Smooth muscle cell of the brain vasculature (primary cell): ENCODE data around the gene OR13A1.
"Not testable (repeated sequence)": the region's sequence is repeated elsewhere in the genome, so short reads cannot be mapped to it uniquely, and the experiment has no call there.

ENCODE experiments used
- DNase-seq: peaks from one replicate; pipeline ENCODE4 v3.0.0-alpha.2; 2012; ENCODE audit warnings: low read depth, low spot score

The OR13A1 gene, protein sequence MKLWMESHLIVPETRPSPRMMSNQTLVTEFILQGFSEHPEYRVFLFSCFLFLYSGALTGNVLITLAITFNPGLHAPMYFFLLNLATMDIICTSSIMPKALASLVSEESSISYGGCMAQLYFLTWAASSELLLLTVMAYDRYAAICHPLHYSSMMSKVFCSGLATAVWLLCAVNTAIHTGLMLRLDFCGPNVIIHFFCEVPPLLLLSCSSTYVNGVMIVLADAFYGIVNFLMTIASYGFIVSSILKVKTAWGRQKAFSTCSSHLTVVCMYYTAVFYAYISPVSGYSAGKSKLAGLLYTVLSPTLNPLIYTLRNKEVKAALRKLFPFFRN

DNA sequence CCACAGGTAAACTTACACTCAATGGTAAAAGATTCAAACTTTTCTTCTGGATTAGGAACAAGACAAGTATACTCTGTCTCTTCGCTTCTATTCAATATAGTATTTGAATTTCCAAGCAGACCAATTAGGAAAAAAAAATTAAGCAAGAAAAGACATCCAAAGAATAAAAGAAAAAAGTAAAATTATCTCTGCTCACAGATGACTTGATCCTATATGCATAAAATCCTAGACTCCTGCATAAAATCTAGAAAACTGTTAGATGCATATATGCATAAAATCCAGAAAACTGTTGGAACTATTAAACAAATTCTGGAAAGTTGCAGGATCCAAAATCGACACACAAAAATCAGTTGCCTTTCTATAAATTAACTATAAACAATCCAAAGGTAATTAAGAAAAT is at the start of gene OR13A1:
TSS of gene OR13A1 (minus strand) at position 101 of the 400 bp plus-strand sequence. CDS start 11,186 bp downstream, outside the sequence.
- DNase-seq = no peak

GRCh38 chr10:45361983-45362799 is 46.8 kb upstream of the OR13A1 start:
- not testable (repeated sequence) for DNase-seq

GRCh38 chr10:45358961-45359360 is 43.6 kb upstream of the OR13A1 start:
- not testable (repeated sequence) for DNase-seq

DNA sequence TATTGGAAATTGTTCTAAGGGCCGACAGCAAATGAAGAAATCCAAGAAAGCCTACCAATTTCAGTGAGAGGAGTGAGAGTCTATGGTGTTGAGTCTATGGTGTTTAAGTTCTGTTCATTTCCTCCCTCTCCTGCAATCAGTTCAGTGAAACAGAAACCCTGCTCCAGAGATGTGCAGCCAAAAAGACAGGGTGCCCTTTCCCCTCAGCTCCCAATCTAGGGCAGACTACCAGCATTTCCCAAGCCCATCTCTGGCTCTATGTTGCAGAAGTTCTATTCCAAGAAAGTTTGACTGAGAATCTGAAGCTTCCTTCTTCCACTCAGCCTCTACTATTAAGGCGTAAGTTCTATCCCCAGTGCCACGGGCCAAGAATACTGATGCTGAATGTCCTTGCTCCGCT is 40.1 kb upstream of the OR13A1 start:
- no peak for DNase-seq

- no peak for DNase-seq
Measured at GRCh38 chr10:45354261-45354660, 38.9 kb upstream of the OR13A1 start.

DNA sequence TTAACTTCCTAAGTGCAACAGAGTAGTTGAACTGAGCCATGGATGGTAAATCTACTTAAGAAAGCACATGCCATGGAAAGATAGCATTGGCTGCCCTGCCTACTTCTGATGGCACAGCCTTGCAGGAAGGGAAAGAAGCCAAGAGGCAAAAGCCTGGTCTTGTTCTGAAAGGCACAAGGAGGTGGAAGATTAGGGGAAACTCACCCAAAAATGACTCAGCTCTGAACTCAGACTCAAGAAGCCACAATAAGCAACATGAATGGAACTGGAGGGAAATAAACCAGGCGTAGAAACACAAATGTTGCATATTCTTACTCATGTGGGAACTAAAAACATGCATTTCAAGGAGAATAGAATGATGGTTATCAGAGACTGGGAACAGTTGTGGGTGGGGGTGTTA is 37.8 kb upstream of the OR13A1 start:
- DNase-seq = no peak

DNA sequence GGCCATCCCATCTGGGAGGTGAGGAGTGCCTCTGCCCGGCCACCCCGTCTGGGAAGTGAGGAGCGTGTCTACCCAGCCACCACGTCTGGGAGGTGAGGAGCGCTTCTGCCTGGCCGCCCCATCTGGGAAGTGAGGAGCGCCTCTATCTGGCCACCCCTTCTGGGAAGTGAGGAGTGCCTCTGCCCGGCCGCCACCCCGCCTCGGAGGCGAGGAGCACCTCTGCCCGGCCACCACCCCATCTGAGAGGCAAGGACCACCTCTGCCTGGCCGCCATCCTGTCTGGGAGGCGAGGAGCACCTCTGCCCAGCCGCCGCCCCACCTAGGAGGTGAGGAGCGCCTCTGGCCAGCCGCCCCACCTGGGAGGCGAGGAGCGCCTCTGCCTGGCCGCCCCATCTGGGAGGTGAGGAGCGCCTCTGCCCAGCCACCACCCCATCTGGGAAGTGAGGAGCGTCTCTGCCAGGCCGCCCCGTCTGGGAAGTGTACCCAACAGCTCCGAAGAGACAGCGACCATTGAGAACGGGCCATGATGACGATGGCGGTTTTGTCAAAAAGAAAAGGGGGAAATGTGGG is 32.9 kb upstream of the OR13A1 start:
- not testable (repeated sequence) for DNase-seq

DNA sequence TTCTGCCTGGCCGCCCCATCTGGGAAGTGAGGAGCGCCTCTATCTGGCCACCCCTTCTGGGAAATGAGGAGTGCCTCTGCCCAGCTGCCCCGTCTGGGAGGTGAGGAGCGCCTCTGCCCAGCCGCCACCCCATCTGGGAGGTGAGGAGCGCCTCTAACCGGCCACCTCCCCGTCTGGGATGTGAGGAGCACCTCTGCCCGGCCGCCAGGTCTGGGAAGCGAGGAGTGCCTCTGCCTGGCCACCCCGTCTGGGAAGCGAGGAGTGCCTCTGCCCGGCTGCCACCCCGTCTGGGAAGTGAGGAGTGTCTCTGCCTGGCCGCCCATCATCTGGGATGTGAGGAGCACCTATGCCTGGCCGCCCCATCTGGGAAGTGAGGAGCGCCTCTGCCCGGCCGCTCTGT is 32.1 kb upstream of the OR13A1 start:
- DNase-seq = not testable (repeated sequence)

DNA sequence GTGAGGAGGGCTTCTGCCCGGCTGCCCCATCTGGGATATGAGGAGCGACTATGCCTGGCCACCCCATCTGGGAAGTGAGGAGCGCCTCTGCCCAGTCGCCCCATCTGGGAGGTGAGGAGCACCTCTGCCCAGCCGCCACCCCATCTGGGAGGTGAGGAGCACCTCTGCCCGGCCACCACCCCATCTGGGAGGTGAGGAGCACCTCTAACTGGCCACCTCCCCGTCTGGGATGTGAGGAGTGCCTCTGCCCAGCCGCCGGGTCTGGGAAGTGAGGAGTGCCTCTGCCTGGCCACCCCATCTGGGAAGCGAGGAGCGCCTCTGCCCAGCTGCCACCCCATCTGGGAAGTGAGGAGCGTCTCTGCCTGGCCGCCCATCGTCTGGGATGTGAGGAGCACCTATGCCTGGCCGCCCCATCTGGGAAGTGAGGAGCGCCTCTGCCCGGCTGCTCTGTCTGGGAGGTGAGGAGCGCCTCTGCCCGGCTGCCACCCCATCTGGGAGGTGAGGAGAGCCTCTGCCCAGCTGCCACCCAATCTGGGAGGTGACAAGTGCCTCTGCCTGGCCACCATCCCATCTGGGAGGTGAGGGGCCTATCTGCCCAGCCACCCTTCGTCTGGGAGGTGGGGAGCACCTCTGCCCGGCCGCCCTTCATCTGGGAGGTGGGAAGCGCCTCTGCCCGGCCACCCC is 31.4 kb upstream of the OR13A1 start:
- DNase-seq = not testable (repeated sequence)

DNA sequence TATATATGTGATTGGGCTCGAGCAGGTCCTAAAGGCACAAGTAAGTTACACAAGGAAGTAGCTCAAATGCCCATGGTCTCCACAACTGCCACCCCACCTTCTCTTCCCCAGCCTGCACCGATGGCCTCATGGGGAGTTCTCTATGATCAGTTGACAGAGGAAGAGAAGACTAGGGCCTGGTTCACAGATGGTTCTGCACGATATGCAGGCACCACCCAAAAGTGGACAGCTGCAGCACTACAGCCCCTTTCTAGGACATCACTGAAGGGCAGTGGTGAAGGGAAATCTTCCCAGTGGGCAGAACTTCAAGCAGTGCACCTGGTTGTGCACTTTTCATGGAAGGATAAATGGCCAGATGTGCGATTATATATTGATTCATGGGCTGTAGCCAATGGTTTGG is 25.0 kb upstream of the OR13A1 start:
- not testable (repeated sequence) for DNase-seq

GRCh38 chr10:45339894-45340293 is 24.5 kb upstream of the OR13A1 start:
- DNase-seq = no peak

DNA sequence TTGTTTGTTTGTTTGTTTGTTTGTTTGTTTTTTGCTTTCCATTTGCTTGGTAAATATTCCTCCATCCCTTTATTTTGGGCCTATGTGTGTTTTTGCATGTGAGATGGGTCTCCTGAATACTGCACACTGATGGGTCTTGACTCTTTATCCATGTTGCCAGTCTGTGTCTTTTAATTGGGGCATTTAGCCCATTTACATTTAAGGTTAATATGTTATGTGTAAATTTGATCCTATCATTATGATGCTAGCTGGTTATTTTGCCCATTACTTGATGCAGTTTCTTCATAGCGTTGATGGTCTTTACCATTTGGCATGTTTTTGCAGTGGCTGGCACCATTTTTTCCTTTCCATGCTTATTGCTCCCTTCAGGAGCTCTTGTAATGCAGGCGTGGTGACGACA is 16.4 kb upstream of the OR13A1 start:
- not testable (repeated sequence) for DNase-seq

DNA sequence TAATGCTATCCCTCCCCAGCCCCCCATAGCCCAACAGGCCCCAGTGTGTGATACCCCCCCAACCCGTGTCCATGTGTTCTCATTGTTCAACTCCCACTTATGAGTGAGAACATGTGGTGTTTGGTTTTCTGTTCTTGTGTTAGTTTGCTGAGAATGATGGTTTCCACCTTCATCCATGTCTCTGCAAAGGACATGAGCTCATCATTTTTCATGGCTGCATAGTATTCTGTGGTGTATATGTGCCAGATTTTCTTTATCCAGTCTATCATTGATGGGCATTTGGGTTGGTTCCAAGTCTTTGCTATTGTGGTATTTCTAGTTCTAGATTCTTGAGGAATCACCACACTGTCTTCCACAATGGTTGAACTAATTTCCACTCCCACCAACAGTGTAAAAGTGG is 11.5 kb upstream of the OR13A1 start:
- not testable (repeated sequence) for DNase-seq

DNA sequence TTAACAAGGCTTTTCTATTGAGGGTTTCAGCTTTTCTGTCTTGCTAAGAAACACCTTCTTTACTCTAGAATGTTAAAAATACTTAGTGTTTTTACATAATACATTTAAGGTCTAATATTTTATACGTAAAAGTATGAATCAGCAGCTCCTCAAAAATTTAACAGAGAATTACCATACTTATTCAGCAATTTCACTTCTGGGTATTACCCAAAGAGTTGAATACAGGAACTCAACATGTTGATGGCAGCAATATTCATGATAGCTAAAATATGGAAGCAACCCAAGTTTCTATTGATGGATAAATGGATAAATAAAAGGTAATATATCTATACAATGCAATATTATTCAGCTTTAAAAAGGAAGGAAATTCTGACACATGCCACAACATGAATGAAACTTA is 9.7 kb upstream of the OR13A1 start:
- no peak for DNase-seq

DNA sequence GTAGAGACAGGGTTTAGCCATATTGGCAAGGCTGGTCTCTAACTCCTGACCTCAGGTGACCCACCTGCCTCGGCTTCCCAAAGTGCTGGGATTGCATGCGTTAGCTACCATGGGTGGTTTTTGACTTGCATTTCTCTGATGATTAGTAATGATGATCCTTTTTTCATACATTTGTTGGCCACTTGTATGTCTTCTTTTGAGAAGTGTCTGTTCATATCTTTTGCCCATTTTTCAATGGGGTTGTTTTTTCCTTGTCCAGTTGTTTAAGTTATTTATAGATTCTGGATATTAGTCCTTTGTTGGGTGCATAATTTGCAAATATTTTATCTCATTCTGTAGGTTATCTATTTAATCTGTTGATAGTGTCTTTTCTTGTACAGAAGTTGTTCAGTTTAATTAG is 4.3 kb upstream of the OR13A1 start:
- no peak for DNase-seq

GRCh38 chr10:45313264-45313873 is 2.0 kb downstream of the OR13A1 start:
- no peak for DNase-seq

DNA sequence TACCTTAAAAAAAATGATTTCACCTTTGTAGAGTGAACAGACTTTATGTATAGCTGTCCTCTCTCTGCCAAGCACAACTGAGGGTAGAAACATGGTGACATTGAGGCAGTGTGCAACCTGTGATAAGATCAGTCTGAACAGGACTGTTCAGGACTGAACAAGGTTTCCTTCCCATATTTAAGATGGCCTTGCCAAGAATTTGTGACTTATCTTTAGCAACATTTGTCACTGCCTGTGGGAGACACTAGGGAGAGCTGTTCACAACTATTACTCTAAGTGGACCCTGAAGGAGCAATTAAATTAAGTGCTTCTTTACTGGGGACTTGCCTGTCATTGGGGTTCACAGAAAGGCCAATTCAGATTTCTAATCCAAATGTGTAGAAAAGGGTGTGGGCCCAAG is 6.7 kb downstream of the OR13A1 start:
- no peak for DNase-seq

GRCh38 chr10:45302573-45302972 is 12.8 kb downstream of the OR13A1 start:
- DNase-seq = no peak

DNA sequence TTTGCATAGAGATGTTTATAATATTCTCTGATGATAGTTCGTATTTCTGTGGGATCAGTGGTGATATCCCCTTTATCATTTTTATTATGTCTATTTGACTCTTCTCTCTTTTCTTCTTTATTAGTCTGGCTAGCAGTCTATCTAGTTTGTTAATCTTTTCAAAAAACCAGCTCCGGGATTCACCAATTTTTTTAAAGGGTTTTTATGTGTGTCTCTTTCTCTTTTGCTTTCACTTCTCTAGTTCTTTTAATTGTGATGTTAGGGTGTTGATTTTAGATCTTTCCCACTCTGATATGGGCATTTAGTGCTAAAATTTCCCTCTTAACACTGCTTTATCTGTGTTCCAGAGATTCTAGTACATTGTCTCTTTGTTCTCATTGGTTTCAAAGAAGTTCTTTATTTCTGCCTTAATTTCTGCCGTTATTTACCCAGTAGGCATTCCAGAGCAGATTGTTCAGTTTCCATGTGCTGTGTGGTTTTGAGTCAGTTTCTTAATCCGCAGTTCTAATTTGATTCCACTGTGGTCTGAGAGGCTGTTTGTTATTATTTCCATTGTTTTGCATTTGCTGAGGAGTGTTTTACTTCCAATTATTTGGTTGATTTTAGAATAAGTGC is 17.0 kb downstream of the OR13A1 start:
- DNase-seq = not testable (repeated sequence)

- DNase-seq = no peak
Measured at GRCh38 chr10:45294681-45295080, 20.7 kb downstream of the OR13A1 start.

DNA sequence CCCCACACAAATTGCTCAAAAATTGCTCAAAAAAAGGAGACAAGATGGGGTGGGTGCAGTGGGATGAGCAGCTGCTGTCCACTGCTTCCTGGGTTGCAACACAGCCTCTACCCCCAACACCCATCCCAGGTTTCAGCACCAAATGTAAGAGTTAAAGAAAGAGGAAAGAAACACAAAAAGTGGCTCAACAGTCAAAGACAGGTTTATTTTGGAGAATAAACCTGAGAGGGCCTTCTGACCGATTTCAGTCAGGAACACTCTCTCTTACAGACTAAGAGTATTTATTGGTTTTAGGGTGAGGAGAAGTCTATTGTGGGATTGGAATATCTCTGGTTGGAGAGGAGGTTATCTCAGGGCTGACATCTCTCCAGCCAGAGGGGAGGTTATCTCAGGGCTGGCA is 28.4 kb downstream of the OR13A1 start:
- no peak for DNase-seq
